CD14-positive monocyte (primary cell): ENCODE data around the gene GPC5. TPM values are rescaled to one million over a fixed set of nuclear protein-coding genes. Genes with fewer than 3 reads are reported as not detected.

ENCODE experiments used
- DNase-seq, 3 donors: peaks; one replicate each; pipeline ENCODE4 v3.0.0-alpha.2; 2011 to 2022
- H2AFZ ChIP-seq: 2 replicates; pipeline ENCODE4 v1.6.0; 2012; ENCODE audit warnings: mild to moderate bottlenecking, low read depth, low read length, inconsistent platforms; ENCODE audit not compliant: insufficient read depth, poor library complexity, severe bottlenecking
- H3K27ac ChIP-seq, 2 donors: 1 replicate in 1 of 2; 2 replicates in 1 of 2; pipeline ENCODE4 v1.5.1; 2012 to 2013; ENCODE audit warnings: low read length in 2 of 2, control low read depth in 1 of 2, inconsistent platforms in 1 of 2, low read depth in 1 of 2, mild to moderate bottlenecking in 1 of 2
- H3K27me3 ChIP-seq, 2 donors: one replicate each; pipeline versions ENCODE4 v1.6.0 to v1.6.1; 2011 to 2013; ENCODE audit warnings: low read length in 2 of 2; ENCODE audit not compliant: control insufficient read depth in 2 of 2, insufficient read depth in 2 of 2
- H3K36me3 ChIP-seq, 2 donors: replicated peaks in 1 of 2; 1 replicate in 1 of 2; 2 replicates in 1 of 2; pipeline versions ENCODE4 v1.5.1 to v1.6.1; 2012 to 2013; ENCODE audit warnings: low read length in 2 of 2, control low read depth in 1 of 2, inconsistent platforms in 1 of 2, mild to moderate bottlenecking in 1 of 2; ENCODE audit not compliant: insufficient read depth in 2 of 2, control insufficient read depth in 1 of 2
- H3K4me1 ChIP-seq, 2 donors: 1 replicate in 1 of 2; 2 replicates in 1 of 2; pipeline versions ENCODE4 v1.5.1 to v1.6.1; 2012 to 2013; ENCODE audit warnings: low read length in 2 of 2, control low read depth in 1 of 2, inconsistent platforms in 1 of 2, mild to moderate bottlenecking in 1 of 2, moderate library complexity in 1 of 2; ENCODE audit not compliant: insufficient read depth in 2 of 2, control insufficient read depth in 1 of 2
- H3K4me2 ChIP-seq: replicated peaks from 2 replicates; pipeline ENCODE3; 2012; ENCODE audit warnings: low read length, moderate library complexity, mild to moderate bottlenecking; ENCODE audit not compliant: poor library complexity, severe bottlenecking; ENCODE audit errors: extremely low read depth
- H3K4me3 ChIP-seq, 3 experiments: fragments of 200-600 bp in 1 of 3; sonication (generic) in 1 of 3; replicated peaks in 1 of 3; 1 replicate in 2 of 3; 2 replicates in 1 of 3; pipeline ENCODE4 v1.5.1; 2011 to 2013; ENCODE audit warnings: low read length in 3 of 3, mild to moderate bottlenecking in 3 of 3, control low read depth in 2 of 3, low read depth in 2 of 3, inconsistent platforms in 1 of 3, moderate library complexity in 1 of 3
- H3K79me2 ChIP-seq: 2 replicates; pipeline ENCODE4 v1.6.0; 2012; ENCODE audit warnings: mild to moderate bottlenecking, control low read depth, inconsistent platforms, low read length, moderate library complexity; ENCODE audit not compliant: insufficient read depth
- H3K9ac ChIP-seq: 2 replicates; pipeline ENCODE4 v1.6.0; 2017; ENCODE audit warnings: low read length, mild to moderate bottlenecking; ENCODE audit not compliant: insufficient read depth, poor library complexity, severe bottlenecking
- H3K9me3 ChIP-seq, 2 donors: replicated peaks in 1 of 2; 1 replicate in 1 of 2; 2 replicates in 1 of 2; pipeline versions ENCODE4 v1.5.1 to v1.6.1; 2012 to 2013; ENCODE audit warnings: low read length in 2 of 2, control low read depth in 1 of 2; ENCODE audit not compliant: control insufficient read depth in 1 of 2, insufficient read depth in 1 of 2
- H4K20me1 ChIP-seq: 2 replicates; pipeline ENCODE4 v1.6.0; 2012; ENCODE audit warnings: mild to moderate bottlenecking, low read length, control low read depth, moderate library complexity; ENCODE audit not compliant: insufficient read depth
- H3K27ac Mint-ChIP-seq, 7 donors: one replicate each; pipeline ENCODE4 v1.8.0; 2020; ENCODE audit warnings: mild to moderate bottlenecking in 7 of 7, mixed read lengths in 7 of 7, moderate library complexity in 6 of 7, inconsistent platforms in 2 of 7
- H3K27me3 Mint-ChIP-seq, 3 donors: one replicate each; pipeline ENCODE4 v1.8.0; 2021 to 2022; ENCODE audit warnings: low read depth in 3 of 3, mild to moderate bottlenecking in 3 of 3, mixed read lengths in 3 of 3, moderate library complexity in 3 of 3, inconsistent platforms in 1 of 3
- H3K36me3 Mint-ChIP-seq, 2 donors: one replicate each; pipeline ENCODE4 v1.8.0; 2020; ENCODE audit warnings: mixed read lengths in 2 of 2, inconsistent platforms in 1 of 2, mild to moderate bottlenecking in 1 of 2
- H3K4me1 Mint-ChIP-seq: one replicate; pipeline ENCODE4 v1.8.0; 2020; ENCODE audit warnings: mild to moderate bottlenecking, mixed read lengths
- H3K4me3 Mint-ChIP-seq, 2 donors: one replicate each; pipeline ENCODE4 v1.8.0; 2020; ENCODE audit warnings: mild to moderate bottlenecking in 2 of 2, mixed read lengths in 2 of 2, moderate library complexity in 1 of 2
- H3K9me3 Mint-ChIP-seq, 7 donors: one replicate each; pipeline ENCODE4 v1.8.0; 2020 to 2022; ENCODE audit warnings: mixed read lengths in 7 of 7, mild to moderate bottlenecking in 6 of 7, moderate library complexity in 6 of 7, inconsistent platforms in 2 of 7
- CTCF ChIP-seq: fragments of 200-600 bp; IDR thresholded peaks from one replicate; pipeline ENCODE4 v1.8.0; 2022; ENCODE audit warnings: antibody characterized with exemption, mild to moderate bottlenecking
- WGBS: methylation state at CpG from one replicate; pipeline ENCODE4 v1.1.5; 2013; ENCODE audit warnings: missing lambda C conversion rate; ENCODE audit not compliant: insufficient coverage; 5-methylcytosine and 5-hydroxymethylcytosine counted together
- intact Hi-C, 2 donors: fragments of 100-400 bp; cut with micrococcal nuclease; formaldehyde crosslinking; loops; one replicate each; pipeline versions ENCODE4 v1.15.0 to v1.15.1; 2023
- polyA plus RNA-seq, 3 donors: library from polyadenylated mRNA; depleted of rRNA in 1 of 3; unstranded in 2 of 3; stranded (reverse) in 1 of 3; fragments of 300-500 nt in 2 of 3; fragments of >200 nt in 1 of 3; fragmentation: Illumina TruSeq in 2 of 3; gene quantifications; 1 replicate in 2 of 3; 2 replicates in 1 of 3; pipeline ENCODE4 v1.2.3, GENCODE V29; 2012 to 2021

Gene GPC5
- polyA plus RNA-seq, 3 donors: not detected

DNA sequence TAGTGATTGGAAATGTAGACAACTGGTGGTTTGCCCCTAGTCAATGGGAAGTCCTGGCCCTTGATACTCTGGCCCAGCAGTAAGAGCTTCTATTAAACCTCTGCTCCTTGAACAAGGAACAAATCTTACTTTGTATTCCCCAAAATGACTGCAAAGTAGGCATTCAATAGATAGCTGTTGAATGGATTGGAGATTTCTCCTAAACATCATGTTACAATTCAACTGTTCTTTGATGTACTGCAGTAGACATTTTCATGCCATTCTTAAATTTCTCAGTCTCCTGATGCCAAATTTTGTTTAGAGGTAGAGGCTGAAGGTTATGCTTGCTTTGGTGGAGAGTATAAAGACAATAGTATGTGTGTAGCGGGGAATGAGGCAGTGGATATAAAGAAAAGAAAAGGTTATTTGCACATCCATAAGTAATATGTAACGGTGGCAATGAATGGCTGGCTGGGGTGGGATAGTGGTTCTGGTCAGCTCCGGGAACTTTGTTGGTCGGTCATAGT is 38.1 kb upstream of the GPC5 start:
- peak overlapping the region in 1 of 7 donors; percentile 33 for H3K27ac Mint-ChIP-seq
- intact Hi-C loops: no loop called here
- H2AFZ ChIP-seq: no peak overlapping the region

GRCh38 chr13:91361755-91362271 is 36.6 kb upstream of the GPC5 start:
- Histone ChIP-seq H3K27ac (no peak overlapping the region), H3K36me3 (no peaks in the 10 kb centered on the region), H3K79me2 (no peaks in the 10 kb centered on the region), H3K27me3 (no peaks in the 10 kb centered on the region), H3K9me3 (no peaks in the 10 kb centered on the region), H4K20me1 (no peaks in the 10 kb centered on the region), H3K4me1 (no peaks in the 10 kb centered on the region), H3K9ac (no peak overlapping the region), H3K4me2 (no peak overlapping the region), H3K4me3 (no peak overlapping the region), H2AFZ (no peak overlapping the region)
- Mint-ChIP-seq H3K36me3 (peaks cover 6 to 8% of the 10 kb centered on the region in 2 donors), H3K4me3 (no peak overlapping the region), H3K27me3 (peaks cover 0 to 3% (median 2%) of the 10 kb centered on the region in 3 donors), H3K27ac (no peak overlapping the region), H3K9me3 (no peaks in the 10 kb centered on the region), H3K4me1 (peaks cover 2% of the 10 kb centered on the region)
- no peak for DNase-seq
- intact Hi-C loops: no loop called here
- no peak for TF ChIP-seq CTCF
- no CpG with 5 or more reads among the region's 1 CpG for WGBS

More for the DNA sequence above, 38.1 kb upstream of the GPC5 start:
- Histone ChIP-seq H3K4me1 (no peaks in the 10 kb centered on the region), H3K79me2 (no peaks in the 10 kb centered on the region), H3K36me3 (peaks cover 2 to 7% of the 10 kb centered on the region in 2 donors), H3K4me3 (no peak overlapping the region), H3K27ac (no peak overlapping the region), H4K20me1 (no peaks in the 10 kb centered on the region), H3K27me3 (no peaks in the 10 kb centered on the region), H3K9me3 (no peaks in the 10 kb centered on the region), H3K9ac (no peak overlapping the region), H3K4me2 (no peak overlapping the region)
- Mint-ChIP-seq H3K27me3 (no peaks in the 10 kb centered on the region), H3K36me3 (peaks cover 14 to 16% of the 10 kb centered on the region in 2 donors), H3K9me3 (no peaks in the 10 kb centered on the region), H3K4me1 (peaks cover 2% of the 10 kb centered on the region), H3K4me3 (no peak overlapping the region)
- no peak for TF ChIP-seq CTCF
- DNase-seq: no peak
- WGBS: 100% methylated on average over 2 of the region's 4 CpGs
